HPDE6-E6E7 (cell line): Measurements from ENCODE around the gene VAV2.

Source experiments
- DNase-seq: peaks from one replicate; pipeline ENCODE4 v3.0.0; 2011; ENCODE audit warnings: missing footprints; ENCODE audit errors: extremely low spot score

The VAV2 gene

DNA sequence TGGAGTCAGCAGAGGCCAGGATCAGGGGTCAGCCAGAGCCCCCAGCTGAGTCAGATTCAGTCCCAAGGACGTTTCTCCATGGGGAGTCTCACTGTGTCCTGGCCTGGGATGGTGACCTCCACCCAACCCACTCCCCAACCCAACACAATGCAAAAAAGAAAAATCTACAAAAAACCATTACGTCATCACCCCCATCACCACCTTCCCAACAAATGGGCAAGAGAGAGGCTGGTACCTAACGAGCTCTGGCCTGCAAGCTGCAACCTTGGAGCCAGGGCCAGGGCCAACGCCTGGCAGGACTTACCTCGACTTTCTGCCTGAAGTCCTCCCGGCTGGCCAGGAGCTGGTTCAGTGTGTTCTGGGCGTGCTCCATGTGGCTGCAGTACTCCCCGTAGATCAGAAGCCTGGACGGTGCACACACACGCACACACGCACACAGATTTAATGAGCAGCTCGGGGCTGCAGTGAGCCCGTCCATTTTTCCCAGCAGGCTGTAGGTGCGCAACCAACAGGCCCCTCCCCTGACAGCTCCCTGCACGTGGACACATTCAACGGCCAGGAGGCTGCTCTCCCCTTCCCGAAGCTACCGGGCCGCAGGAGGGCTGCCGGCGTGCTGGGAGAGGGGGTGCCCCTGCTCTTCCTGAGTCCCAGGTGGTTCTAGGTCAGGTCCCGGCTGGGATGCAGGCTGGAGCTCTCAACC lies 194.6 kb downstream of the VAV2 start:
- no peak for DNase-seq

DNA sequence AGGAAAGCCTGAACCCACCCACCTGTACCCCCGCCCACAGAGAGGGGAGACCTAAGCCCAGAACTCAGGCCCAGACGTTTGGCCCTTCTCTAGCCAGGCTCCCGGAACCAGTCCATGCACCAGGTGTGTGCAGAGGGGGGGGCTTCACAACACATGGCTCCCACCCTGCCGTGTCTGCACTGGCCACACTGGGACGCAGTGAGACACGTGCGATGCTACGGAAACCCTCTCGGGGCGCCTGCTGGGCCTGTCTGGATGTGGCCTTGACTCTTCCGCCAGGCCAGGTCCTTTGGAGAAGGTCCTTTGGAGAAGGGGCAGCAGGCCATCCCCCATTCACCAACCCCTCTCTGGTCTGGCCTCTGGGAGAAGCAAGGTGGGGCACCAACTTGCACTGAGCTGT lies 195.6 kb downstream of the VAV2 start:
- DNase-seq: no peak

- no peak for DNase-seq
Measured at GRCh38 chr9:133795049-133795448, 197.1 kb downstream of the VAV2 start.

- no peak for DNase-seq
Measured at GRCh38 chr9:133794016-133794760, 197.9 kb downstream of the VAV2 start.

- DNase-seq: no peak
Measured at GRCh38 chr9:133793471-133793870, 198.7 kb downstream of the VAV2 start.

DNA sequence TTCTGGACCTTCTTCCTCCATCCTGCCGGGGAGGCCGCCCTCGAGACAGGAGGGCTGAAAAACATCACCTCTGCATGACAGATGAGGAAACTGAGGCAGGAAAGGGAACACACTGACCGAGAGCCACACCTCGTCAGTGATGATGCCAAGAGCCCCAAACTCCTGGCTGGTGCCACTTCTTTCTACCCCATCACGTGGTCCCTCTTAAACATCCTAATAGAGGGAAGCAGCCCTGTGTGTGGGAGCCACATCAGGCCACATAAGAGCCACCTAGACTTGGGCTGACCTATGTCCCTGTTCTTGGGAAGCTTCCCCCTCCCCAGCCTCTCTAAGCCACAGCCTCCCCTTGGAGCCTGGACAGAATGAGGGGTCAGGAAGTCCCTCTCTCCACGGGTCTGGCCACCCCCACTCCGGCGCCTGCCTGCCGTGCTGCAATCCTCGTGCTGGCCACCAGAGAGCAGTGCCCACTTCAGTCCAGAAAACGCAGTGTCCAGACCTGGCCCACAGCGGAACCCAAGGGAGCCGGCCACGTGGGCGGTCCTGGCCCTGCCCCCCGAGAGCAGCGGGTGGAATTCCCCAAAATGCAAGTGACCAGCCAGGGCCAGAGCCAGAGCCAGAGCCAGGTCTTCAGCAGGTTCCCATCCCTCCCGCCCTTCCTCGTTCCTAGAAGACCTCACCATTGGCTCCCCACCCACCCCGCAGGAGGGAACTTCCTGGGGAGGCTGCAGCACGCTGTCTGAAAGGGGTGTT lies 199.2 kb downstream of the VAV2 start:
- peak; percentile 47 for DNase-seq

DNA sequence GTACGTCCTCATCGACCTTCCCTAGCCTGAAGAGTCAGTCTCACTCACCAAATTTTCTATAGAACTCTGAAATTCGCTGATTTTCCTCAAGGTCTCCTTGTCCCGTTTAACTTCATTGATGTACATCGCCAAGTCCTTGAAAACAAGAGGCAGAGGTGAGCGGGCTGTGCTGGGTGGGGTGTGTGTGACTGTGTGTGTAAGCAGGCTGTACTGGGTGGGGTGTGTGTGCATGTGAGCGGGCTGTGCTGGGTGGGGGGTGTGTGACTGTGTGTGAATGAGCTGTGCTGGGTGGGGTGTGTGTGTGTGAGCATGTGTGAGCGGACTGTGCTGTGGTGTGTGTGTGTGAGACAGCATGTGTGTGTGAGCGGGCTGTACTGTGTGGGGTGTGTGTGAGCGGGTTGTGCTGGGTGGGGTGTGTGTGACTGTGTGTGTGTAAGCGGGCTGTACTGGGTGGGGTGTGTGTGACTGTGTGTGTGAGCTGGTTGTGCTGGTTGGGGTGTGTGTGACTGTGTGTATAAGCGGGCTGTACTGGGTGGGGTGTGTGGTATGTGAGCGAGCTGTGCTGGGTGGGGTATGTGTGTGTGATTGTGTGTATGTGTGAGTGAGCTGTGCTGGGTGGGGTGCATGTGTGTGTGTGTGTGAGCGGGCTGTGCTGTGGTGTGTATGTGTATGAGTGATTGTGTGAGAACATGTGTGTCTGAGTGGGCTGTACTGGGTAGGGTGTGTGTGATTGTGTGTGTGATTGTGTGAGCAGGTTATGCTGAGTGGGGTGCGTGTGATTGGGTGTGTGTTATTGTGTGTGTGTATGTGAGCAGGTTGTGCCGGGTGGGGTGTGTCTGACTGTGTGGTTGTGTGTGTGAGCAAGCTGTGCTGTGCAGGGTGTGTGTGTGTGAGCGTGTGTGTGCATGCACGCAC lies 200.1 kb downstream of the VAV2 start:
- no peak for DNase-seq

- no peak for DNase-seq
Measured at GRCh38 chr9:133791069-133791468, 201.1 kb downstream of the VAV2 start.

GRCh38 chr9:133789778-133790177 lies 202.3 kb downstream of the VAV2 start:
- DNase-seq: no peak

GRCh38 chr9:133788819-133789717 lies 203.1 kb downstream of the VAV2 start:
- no peak for DNase-seq

GRCh38 chr9:133788045-133788818 lies 203.9 kb downstream of the VAV2 start:
- DNase-seq: no peak

GRCh38 chr9:133787754-133788025 lies 204.4 kb downstream of the VAV2 start:
- no peak for DNase-seq

DNA sequence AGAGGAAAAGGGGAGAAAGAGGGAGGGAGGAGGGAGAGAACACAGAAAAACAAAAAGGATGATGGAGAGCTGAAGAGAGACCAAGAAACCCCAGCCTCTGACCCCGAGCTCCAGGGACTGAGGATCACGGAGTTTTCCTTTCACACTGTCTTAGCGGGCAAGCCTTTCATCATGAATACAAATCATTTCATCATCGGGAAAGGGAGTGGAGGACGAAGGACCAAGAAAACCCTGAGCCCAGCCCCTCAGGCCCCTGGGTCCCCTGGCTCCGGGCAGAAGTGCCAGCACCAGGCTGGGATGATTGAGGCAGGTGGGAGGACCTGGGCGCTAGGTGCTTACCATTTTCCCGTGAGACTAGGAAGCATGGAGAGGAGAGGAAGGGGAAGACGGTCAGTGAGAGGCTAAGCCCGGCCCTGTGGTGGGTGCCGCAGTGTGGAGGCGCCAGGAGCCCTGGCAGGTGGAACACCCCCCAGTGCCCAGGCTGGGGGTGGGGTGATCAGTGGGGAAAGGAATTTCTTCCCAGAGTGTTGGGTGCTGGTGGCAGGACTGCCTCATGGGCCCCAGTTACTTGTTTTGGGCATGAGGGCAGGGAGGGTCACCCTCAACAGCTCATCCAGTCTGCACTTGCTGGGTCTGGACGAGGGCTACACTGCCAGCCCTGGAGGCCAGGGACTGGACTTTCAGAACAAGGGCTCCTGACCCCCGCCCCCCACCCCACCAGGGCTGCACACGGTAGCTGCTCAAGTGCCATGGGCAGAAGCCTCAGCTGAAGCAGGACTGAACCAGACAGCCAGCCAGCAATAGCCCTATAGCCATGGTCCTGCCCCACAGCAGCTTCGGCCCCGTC lies 205.0 kb downstream of the VAV2 start:
- no peak for DNase-seq

GRCh38 chr9:133786371-133786753 lies 205.8 kb downstream of the VAV2 start:
- DNase-seq: no peak

DNA sequence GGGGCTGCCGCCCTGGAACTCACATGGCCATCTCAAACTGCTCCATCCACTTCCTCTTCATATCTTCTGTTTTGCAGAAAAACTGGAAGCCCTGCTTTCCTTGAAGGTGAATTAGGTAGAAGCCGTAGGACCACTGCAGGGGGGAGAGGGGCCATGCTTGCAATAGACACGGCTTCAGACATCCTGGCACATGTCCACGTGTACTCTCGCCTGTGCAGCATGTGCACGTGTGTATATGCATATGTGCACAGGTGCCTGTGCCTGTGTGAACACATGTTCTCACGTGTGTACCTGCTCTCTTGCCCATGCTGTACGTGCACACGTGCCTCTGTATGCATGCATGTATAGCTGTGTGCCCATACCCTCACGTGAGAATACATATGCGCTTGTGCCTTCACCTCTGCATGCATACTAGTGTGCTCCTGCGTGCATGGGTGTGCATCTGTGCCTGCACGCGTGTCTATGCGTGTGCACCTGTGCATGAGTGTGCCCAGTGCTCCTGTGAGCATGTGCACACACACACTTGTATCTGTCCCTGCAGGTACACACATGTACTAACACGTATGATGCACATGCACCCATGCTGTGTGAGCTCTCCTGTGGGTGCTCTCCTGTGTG lies 206.3 kb downstream of the VAV2 start:
- DNase-seq: no peak

DNA sequence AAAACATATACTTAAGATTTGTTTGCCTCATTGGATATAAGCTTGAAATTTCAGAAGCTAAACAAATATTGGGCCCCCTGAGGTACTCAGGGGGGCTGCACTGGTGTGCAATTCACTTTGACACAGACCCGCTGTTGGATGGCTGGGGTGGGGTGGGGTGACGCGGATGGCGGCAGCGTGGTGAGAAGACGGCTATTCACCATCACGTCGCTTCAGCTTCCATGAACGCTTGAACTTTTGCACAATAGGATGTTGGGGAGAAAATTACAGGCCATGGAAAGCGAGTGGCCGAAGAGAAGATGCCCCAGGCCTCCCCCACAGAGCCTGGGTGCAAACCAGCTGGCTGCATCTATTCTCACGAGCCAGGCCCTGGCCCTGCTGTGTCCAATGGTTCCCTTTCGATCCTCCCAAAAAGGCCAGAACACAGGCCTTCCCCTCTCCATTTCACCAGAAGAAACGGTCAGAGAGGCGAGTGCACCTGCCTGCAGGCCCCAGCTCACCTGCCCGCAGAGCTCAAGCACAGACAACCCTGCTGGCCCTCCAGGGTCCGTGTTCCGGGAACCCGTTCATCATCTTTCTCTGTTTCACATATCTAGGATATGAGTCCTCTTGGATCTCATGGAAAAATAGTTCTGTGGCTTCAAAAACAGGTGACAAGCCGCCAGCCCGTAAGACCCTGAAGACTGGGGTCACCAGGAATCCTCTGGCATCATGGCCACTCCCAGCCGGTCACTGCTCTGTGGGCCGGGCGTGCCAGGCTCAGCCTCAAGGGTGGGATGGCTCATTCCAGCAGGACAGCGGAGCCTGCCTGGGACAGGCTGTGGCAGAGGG lies 207.2 kb downstream of the VAV2 start:
- no peak for DNase-seq

DNA sequence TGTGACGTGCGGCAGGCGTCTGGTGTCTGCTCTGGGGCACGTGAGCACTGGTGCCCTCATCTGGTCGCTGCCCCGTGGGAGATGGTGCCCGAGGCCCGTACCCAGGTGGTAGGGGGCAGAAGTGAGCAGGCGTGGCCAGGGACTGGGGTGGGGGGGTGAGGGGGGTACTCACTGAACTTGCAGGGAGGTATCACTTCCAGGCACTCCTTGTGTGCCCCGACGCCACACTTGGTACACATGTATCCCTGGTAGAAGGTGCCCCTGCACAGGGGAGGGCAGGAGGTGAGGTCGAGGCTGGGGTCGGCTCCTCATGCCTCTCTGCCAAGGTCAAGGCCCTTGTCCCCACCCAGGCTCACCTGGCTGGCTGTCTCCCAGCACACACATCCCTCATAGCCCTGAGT lies 208.8 kb downstream of the VAV2 start:
- no peak for DNase-seq
